Neural progenitor cell (in vitro differentiated cells): ENCODE data around the gene COL4A2. TPM values are rescaled to one million over a fixed set of nuclear protein-coding genes. Genes with fewer than 3 reads are reported as not detected.

Experiments used
- DNase-seq: peaks from one replicate; pipeline ENCODE4 v3.0.0-alpha.2; 2016; ENCODE audit warnings: low spot score
- H2AFZ ChIP-seq: fragments of 200-600 bp; sonication (generic); replicated peaks from 2 replicates; pipeline ENCODE4 v1.6.1; 2016; ENCODE audit warnings: antibody characterized with exemption
- H3F3A ChIP-seq: fragments of 200-600 bp; sonication (generic); 2 replicates; pipeline ENCODE4 v1.6.1; 2016; ENCODE audit warnings: antibody characterized with exemption, low read depth
- H3K27ac ChIP-seq: fragments of 200-600 bp; sonication (generic); 2 replicates; pipeline ENCODE4 v1.5.1; 2016; ENCODE audit warnings: mild to moderate bottlenecking
- H3K27me3 ChIP-seq: fragments of 200-600 bp; sonication (generic); 2 replicates; pipeline ENCODE4 v1.6.1; 2016; ENCODE audit warnings: mild to moderate bottlenecking, moderate library complexity
- H3K36me3 ChIP-seq: fragments of 200-600 bp; sonication (generic); 2 replicates; pipeline ENCODE4 v1.5.1; 2016
- H3K4me1 ChIP-seq: fragments of 200-600 bp; sonication (generic); 2 replicates; pipeline ENCODE4 v1.6.1; 2016; ENCODE audit warnings: mixed run types
- H3K4me2 ChIP-seq: fragments of 200-600 bp; sonication (generic); 2 replicates; pipeline ENCODE4 v1.6.1; 2016
- H3K4me3 ChIP-seq: fragments of 200-600 bp; sonication (generic); 2 replicates; pipeline ENCODE4 v1.5.1; 2016
- H3K79me2 ChIP-seq: fragments of 200-600 bp; sonication (generic); 2 replicates; pipeline ENCODE4 v1.6.1; 2016; ENCODE audit warnings: low read depth
- H3K9ac ChIP-seq: fragments of 200-600 bp; sonication (generic); 2 replicates; pipeline ENCODE4 v1.6.1; 2016
- H3K9me3 ChIP-seq: fragments of 200-600 bp; sonication (generic); 2 replicates; pipeline ENCODE4 v1.5.1; 2016; ENCODE audit warnings: low read depth
- H4K20me1 ChIP-seq: fragments of 200-600 bp; sonication (generic); 2 replicates; pipeline ENCODE4 v1.6.1; 2016; ENCODE audit warnings: low read depth
- H3K27ac Mint-ChIP-seq: 3 replicates; pipeline ENCODE4 v1.8.0; 2021; ENCODE audit warnings: mixed read lengths
- H3K27me3 Mint-ChIP-seq: 2 replicates; pipeline ENCODE4 v1.8.0; 2022; ENCODE audit warnings: low read depth, mild to moderate bottlenecking, inconsistent platforms, moderate library complexity, mixed read lengths; ENCODE audit not compliant: insufficient read depth
- H3K36me3 Mint-ChIP-seq: 3 replicates; pipeline ENCODE4 v1.8.0; 2021; ENCODE audit warnings: mixed read lengths
- H3K4me1 Mint-ChIP-seq: 3 replicates; pipeline ENCODE4 v1.8.0; 2021; ENCODE audit warnings: mixed read lengths
- H3K4me3 Mint-ChIP-seq: 3 replicates; pipeline ENCODE4 v1.8.0; 2021; ENCODE audit warnings: mild to moderate bottlenecking, moderate library complexity, mixed read lengths
- H3K9me3 Mint-ChIP-seq: 3 replicates; pipeline ENCODE4 v1.8.0; 2020; ENCODE audit warnings: mixed read lengths
- CTCF ChIP-seq: fragments of 200-600 bp; sonication (generic); IDR thresholded peaks from 2 replicates; pipeline ENCODE4 v1.5.1; 2017; ENCODE audit warnings: antibody characterized with exemption, mild to moderate bottlenecking
- EZH2 ChIP-seq: fragments of 200-600 bp; sonication (generic); IDR thresholded peaks from 2 replicates; pipeline ENCODE4 v1.6.1; 2017; ENCODE audit warnings: antibody characterized with exemption, mild to moderate bottlenecking, moderate library complexity
- EZH2phosphoT487 ChIP-seq: fragments of 200-600 bp; sonication (generic); IDR thresholded peaks from 2 replicates; pipeline ENCODE4 v1.6.1; 2017; ENCODE audit warnings: antibody characterized with exemption
- total RNA-seq: library from RNA; depleted of rRNA; stranded (reverse); fragments of >200 nt; gene quantifications from 2 replicates; pipeline ENCODE4 v1.2.3, GENCODE V29; 2015; ENCODE audit warnings: low replicate concordance

Gene COL4A2
- total RNA-seq, 1 donor from 2014 or later, result 73.6 TPM

- H3K4me3 ChIP-seq, result no peak overlapping the region
- H3K4me1 ChIP-seq, result peaks cover 5% of the 10 kb centered on the region
- DNase-seq, result no peak
- no peak overlapping the region for H3K4me2 ChIP-seq
- no peak overlapping the region for H3K27ac ChIP-seq
- no peaks in the 10 kb centered on the region for H3K27me3 ChIP-seq
- TF ChIP-seq EZH2phosphoT487 (no peak), CTCF (no peak), EZH2 (no peak)
- H4K20me1 ChIP-seq, result no peaks in the 10 kb centered on the region
- Mint-ChIP-seq H3K9me3 (no peaks in the 10 kb centered on the region), H3K4me3 (no peak overlapping the region), H3K4me1 (peaks cover 22% of the 10 kb centered on the region), H3K36me3 (peaks cover 17% of the 10 kb centered on the region), H3K27me3 (no peaks in the 10 kb centered on the region), H3K27ac (peak overlapping the region; percentile 68)
- H3K9me3 ChIP-seq, result no peaks in the 10 kb centered on the region
- H3F3A ChIP-seq, result no peaks in the 10 kb centered on the region
- no peaks in the 10 kb centered on the region for H3K79me2 ChIP-seq
- H2AFZ ChIP-seq, result no peak overlapping the region
- H3K36me3 ChIP-seq, result no peaks in the 10 kb centered on the region
- H3K9ac ChIP-seq, result no peak overlapping the region
These were observed 116.0 kb downstream of the COL4A2 start for GRCh38 chr13:110422913-110423688.

GRCh38 chr13:110423689-110424302 lies 116.7 kb downstream of the COL4A2 start:
- peaks cover 19% of the 10 kb centered on the region for H3K36me3 Mint-ChIP-seq
- H4K20me1 ChIP-seq, result no peaks in the 10 kb centered on the region

DNA sequence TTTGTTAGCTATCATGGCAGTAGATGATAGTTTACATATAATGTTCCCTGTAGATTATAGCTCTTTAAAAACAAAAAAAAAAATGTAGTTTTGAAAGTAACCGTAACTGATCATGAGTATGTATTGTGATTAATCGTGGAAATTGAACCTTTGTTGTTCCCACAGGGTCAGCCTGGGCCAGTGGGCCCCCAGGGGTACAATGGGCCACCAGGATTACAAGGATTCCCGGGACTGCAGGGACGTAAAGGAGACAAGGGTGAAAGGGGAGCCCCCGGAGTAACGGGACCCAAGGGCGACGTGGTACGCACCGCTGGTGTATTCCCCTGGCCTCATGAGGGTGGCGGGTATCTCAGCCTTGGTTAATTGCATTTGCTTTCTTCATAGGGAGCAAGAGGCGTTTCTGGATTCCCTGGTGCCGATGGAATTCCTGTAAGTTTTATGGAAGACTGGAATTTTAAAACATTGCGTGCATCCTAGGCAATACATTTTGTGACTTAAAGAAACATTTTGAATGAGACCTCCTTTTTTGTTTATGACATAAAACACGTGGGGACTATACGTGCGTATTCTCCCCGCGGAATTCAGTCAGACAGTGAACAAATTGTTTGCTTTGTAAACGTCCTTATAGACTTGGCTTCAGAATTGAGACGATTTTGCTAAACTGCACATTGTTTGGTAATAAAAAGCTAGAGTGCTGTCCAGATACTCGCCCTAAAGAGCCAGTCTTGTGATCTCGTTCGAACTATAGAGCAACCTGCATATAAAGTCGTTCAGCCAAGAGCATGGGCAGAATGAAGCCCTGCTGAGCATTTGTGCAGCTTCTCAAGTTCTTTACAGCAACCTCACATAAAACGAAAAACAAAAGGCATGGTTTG lies 117.7 kb downstream of the COL4A2 start:
- Histone ChIP-seq H3K4me2 (no peak overlapping the region), H3K4me3 (no peak overlapping the region), H3K4me1 (peaks cover 5% of the 10 kb centered on the region), H4K20me1 (no peaks in the 10 kb centered on the region), H3K79me2 (no peaks in the 10 kb centered on the region), H3F3A (no peaks in the 10 kb centered on the region), H2AFZ (no peak overlapping the region), H3K27me3 (no peaks in the 10 kb centered on the region), H3K36me3 (no peaks in the 10 kb centered on the region), H3K9me3 (no peaks in the 10 kb centered on the region), H3K27ac (no peak overlapping the region), H3K9ac (no peak overlapping the region)
- no peak overlapping the region for H3K4me3 Mint-ChIP-seq
- no peak for TF ChIP-seq EZH2phosphoT487
- TF ChIP-seq CTCF, result no peak
- no peak for TF ChIP-seq EZH2
- no peak for DNase-seq
- H3K4me1 Mint-ChIP-seq, result peaks cover 22% of the 10 kb centered on the region
- H3K9me3 Mint-ChIP-seq, result no peaks in the 10 kb centered on the region
- H3K27me3 Mint-ChIP-seq, result no peaks in the 10 kb centered on the region
- peaks cover 17% of the 10 kb centered on the region for H3K36me3 Mint-ChIP-seq
- peak overlapping the region; percentile 65 for H3K27ac Mint-ChIP-seq

More at GRCh38 chr13:110423689-110424302, 116.7 kb downstream of the COL4A2 start:
- Histone ChIP-seq H3K27ac (no peak overlapping the region), H3K4me1 (peaks cover 5% of the 10 kb centered on the region), H3K36me3 (no peaks in the 10 kb centered on the region), H2AFZ (no peak overlapping the region), H3K4me2 (no peak overlapping the region), H3F3A (no peaks in the 10 kb centered on the region), H3K79me2 (no peaks in the 10 kb centered on the region), H3K27me3 (no peaks in the 10 kb centered on the region), H3K9me3 (no peaks in the 10 kb centered on the region), H3K9ac (no peak overlapping the region), H3K4me3 (no peak overlapping the region)
- H3K27ac Mint-ChIP-seq, result peak overlapping the region; percentile 11
- DNase-seq, result no peak
- no peak for TF ChIP-seq CTCF
- no peak for TF ChIP-seq EZH2
- no peak for TF ChIP-seq EZH2phosphoT487
- no peaks in the 10 kb centered on the region for H3K27me3 Mint-ChIP-seq
- H3K4me3 Mint-ChIP-seq, result no peak overlapping the region
- no peaks in the 10 kb centered on the region for H3K9me3 Mint-ChIP-seq
- peaks cover 22% of the 10 kb centered on the region for H3K4me1 Mint-ChIP-seq
